Neuronal stem cell (in vitro differentiated cells): Measurements from ENCODE around the gene PIEZO1.

Experiments used
- DNase-seq: peaks from one replicate; pipeline ENCODE4 v3.0.0-alpha.2; 2013; ENCODE audit warnings: low spot score
- H2AFZ ChIP-seq: one replicate; pipeline ENCODE4 v1.6.1; 2013; ENCODE audit warnings: mild to moderate bottlenecking, low read length, inconsistent platforms
- H2AK5ac ChIP-seq: 2 replicates; pipeline ENCODE4 v1.6.1; 2013; ENCODE audit warnings: low read depth, mild to moderate bottlenecking, inconsistent platforms, low read length, moderate library complexity, mixed read lengths
- H2BK120ac ChIP-seq: 2 replicates; pipeline ENCODE4 v1.6.1; 2013; ENCODE audit warnings: low read depth, mild to moderate bottlenecking, inconsistent platforms, low read length, moderate library complexity, mixed read lengths
- H2BK12ac ChIP-seq: one replicate; pipeline ENCODE4 v1.6.1; 2013; ENCODE audit warnings: low read length, inconsistent platforms
- H2BK15ac ChIP-seq: 2 replicates; pipeline ENCODE4 v1.6.1; 2013; ENCODE audit warnings: mild to moderate bottlenecking, low read length, inconsistent platforms, mixed read lengths
- H2BK5ac ChIP-seq: one replicate; pipeline ENCODE4 v1.6.1; 2013; ENCODE audit warnings: inconsistent platforms, mild to moderate bottlenecking, low read length, moderate library complexity
- H3K14ac ChIP-seq: one replicate; pipeline ENCODE4 v1.6.1; 2013; ENCODE audit warnings: low read length, inconsistent platforms
- H3K18ac ChIP-seq: 2 replicates; pipeline ENCODE4 v1.6.1; 2013; ENCODE audit warnings: low read length, inconsistent platforms
- H3K23ac ChIP-seq: 2 replicates; pipeline ENCODE4 v1.6.1; 2013; ENCODE audit warnings: low read depth, mild to moderate bottlenecking, mixed read lengths, low read length, inconsistent platforms; ENCODE audit not compliant: poor library complexity
- H3K27ac ChIP-seq: replicated peaks from 3 replicates; pipeline ENCODE4 v1.5.1; 2013; ENCODE audit warnings: low read length, inconsistent platforms
- H3K27me3 ChIP-seq, 3 experiments: 2 replicates each; pipeline ENCODE4 v1.6.1; 2013; ENCODE audit warnings: low read length in 3 of 3, mild to moderate bottlenecking in 2 of 3, inconsistent platforms in 1 of 3, low read depth in 1 of 3, mixed read lengths in 1 of 3, moderate library complexity in 1 of 3; ENCODE audit not compliant: control insufficient read depth in 3 of 3, insufficient read depth in 3 of 3
- H3K36me3 ChIP-seq, 2 donors: replicated peaks in 1 of 2; 2 replicates each; pipeline ENCODE4 v1.6.1; 2013; ENCODE audit warnings: low read length in 2 of 2; ENCODE audit not compliant: control insufficient read depth in 2 of 2, insufficient read depth in 2 of 2
- H3K4ac ChIP-seq: 2 replicates; pipeline ENCODE4 v1.6.1; 2013; ENCODE audit warnings: inconsistent platforms, mild to moderate bottlenecking, low read length, moderate library complexity
- H3K4me1 ChIP-seq, 2 donors: 1 replicate in 1 of 2; 2 replicates in 1 of 2; pipeline ENCODE4 v1.6.1; 2013; ENCODE audit warnings: low read length in 2 of 2, low read depth in 1 of 2; ENCODE audit not compliant: control insufficient read depth in 2 of 2, insufficient read depth in 1 of 2
- H3K4me2 ChIP-seq: one replicate; pipeline ENCODE4 v1.6.1; 2013; ENCODE audit warnings: mild to moderate bottlenecking, low read length, inconsistent platforms; ENCODE audit not compliant: insufficient read depth, poor library complexity, severe bottlenecking
- H3K4me3 ChIP-seq, 2 donors: 2 replicates each; pipeline ENCODE4 v1.5.1; 2013; ENCODE audit warnings: low read length in 2 of 2, mild to moderate bottlenecking in 2 of 2, inconsistent platforms in 1 of 2, moderate library complexity in 1 of 2
- H3K79me1 ChIP-seq: one replicate; pipeline ENCODE4 v1.6.1; 2013; ENCODE audit warnings: low read depth, mild to moderate bottlenecking, inconsistent platforms, low read length, moderate library complexity
- H3K9ac ChIP-seq: one replicate; pipeline ENCODE4 v1.6.1; 2013; ENCODE audit warnings: mild to moderate bottlenecking, low read depth, low read length, inconsistent platforms; ENCODE audit not compliant: poor library complexity
- H3K9me3 ChIP-seq, 2 donors: replicated peaks in 1 of 2; 2 replicates each; pipeline versions ENCODE3 to v1.6.1; 2013; ENCODE audit warnings: low read length in 2 of 2, mild to moderate bottlenecking in 2 of 2, inconsistent platforms in 1 of 2, low read depth in 1 of 2, mixed read lengths in 1 of 2, moderate library complexity in 1 of 2; ENCODE audit not compliant: control insufficient read depth in 2 of 2, insufficient read depth in 1 of 2
- H4K8ac ChIP-seq: one replicate; pipeline ENCODE4 v1.6.1; 2013; ENCODE audit warnings: low read depth, mild to moderate bottlenecking, inconsistent platforms, low read length, moderate library complexity
- H4K91ac ChIP-seq: one replicate; pipeline ENCODE4 v1.6.1; 2013; ENCODE audit warnings: low read length, low read depth, mild to moderate bottlenecking, inconsistent platforms; ENCODE audit not compliant: poor library complexity
- WGBS, 2 donors: extraction: QIAGEN DNeasy Blood & Tissue Kit; methylation state at CpG; one replicate each; pipeline ENCODE4 v1.1.7; 2013; ENCODE audit warnings: missing lambda C conversion rate in 2 of 2, mixed read lengths in 1 of 2; ENCODE audit not compliant: insufficient read length in 2 of 2, insufficient replicate concordance in 1 of 2; ENCODE audit errors: extremely low coverage in 2 of 2; 5-methylcytosine and 5-hydroxymethylcytosine counted together

PIEZO1 gene

DNA sequence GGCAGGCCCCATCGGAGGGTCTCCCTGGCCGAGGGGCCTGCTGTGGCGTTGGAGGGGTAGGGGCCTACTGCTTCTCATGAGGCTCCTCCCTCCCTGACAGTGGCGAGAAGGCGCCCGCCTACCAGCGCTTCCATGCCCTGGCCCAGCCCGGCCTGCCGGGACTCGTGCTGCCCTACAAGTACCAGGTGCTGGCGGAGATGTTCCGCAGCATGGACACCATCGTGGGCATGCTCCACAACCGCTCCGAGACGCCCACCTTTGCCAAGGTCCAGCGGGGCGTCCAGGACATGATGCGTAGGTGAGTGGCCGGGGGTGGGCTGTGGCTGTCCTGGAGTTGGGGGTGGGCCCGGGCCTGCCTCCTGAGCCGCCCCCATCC lies 20.3 kb upstream of the PIEZO1 start:
- H3K9ac ChIP-seq: peak overlapping the region; percentile 46
- H2AK5ac ChIP-seq: no peak overlapping the region
- no peak overlapping the region for H2BK5ac ChIP-seq
- no peak overlapping the region for H3K14ac ChIP-seq
- H3K23ac ChIP-seq: peak overlapping the region; percentile 26
- H2BK15ac ChIP-seq: no peak overlapping the region
- peak overlapping the region; percentile 62 to 97 for H3K4me3 ChIP-seq
- no peak overlapping the region for H3K4me2 ChIP-seq
- H3K36me3 ChIP-seq: peaks cover 49 to 58% of the 10 kb centered on the region in 2 donors
- no peak overlapping the region for H3K4ac ChIP-seq
- no CpG with 5 or more reads among the region's 22 CpGs for WGBS, 2 donors
- H4K8ac ChIP-seq: no peak overlapping the region
- no peak overlapping the region for H2BK12ac ChIP-seq
- H3K9me3 ChIP-seq: peaks cover 0 to 2% of the 10 kb centered on the region in 2 donors
- DNase-seq: no peak
- no peak overlapping the region for H2BK120ac ChIP-seq
- no peak overlapping the region for H3K27ac ChIP-seq
- H3K79me1 ChIP-seq: peaks cover 45% of the 10 kb centered on the region
- H2AFZ ChIP-seq: no peak overlapping the region
- H3K4me1 ChIP-seq: peaks cover 10 to 16% of the 10 kb centered on the region in 2 donors
- no peak overlapping the region for H4K91ac ChIP-seq
- H3K27me3 ChIP-seq: no peaks in the 10 kb centered on the region
- H3K18ac ChIP-seq: no peak overlapping the region

DNA sequence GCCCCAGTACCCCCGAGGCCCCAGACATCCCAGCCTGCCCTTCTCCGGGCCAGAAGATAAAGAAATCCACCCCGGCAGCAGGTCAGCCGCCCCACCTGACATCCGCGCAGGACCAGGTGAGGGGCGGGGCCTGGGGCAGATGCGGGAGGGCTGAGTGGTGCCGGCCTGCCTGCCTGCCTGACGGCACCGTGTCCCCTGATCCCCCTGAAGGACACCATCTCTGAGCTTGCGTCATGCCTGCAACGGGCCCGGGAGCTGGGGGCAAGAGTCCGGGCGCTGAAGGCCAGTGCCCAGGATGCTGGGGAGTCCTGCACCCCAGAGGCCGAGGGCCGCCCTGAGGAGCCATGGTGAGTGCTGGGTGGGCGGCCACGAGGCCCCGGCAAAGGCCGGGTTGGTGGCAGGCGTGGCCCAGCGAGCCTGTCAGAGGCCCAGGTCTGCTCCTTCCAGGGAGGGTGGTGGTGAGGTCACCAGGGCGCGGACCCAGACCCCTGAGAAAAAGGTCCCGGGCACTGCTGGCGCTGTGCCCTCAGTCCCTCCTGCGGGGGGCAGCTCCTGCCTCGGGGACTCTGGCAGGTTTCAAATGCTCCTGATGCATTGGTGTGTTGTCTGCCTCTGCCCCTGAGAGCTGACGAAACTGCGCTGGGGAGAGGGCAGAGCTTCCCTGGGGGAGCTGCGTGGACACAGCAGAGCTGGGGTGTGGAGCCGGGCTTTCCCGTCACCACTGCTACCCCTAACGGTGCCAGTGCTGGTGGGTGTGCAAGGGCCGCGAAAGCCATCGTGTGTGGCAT lies 19.7 kb upstream of the PIEZO1 start:
- Histone ChIP-seq H2AFZ (no peak overlapping the region), H3K36me3 (peaks cover 44 to 52% of the 10 kb centered on the region in 2 donors), H4K91ac (no peak overlapping the region), H4K8ac (no peak overlapping the region), H3K23ac (peak overlapping the region; percentile 95), H3K4me2 (peak overlapping the region; percentile 83), H3K4ac (no peak overlapping the region), H2BK120ac (no peak overlapping the region), H2BK12ac (no peak overlapping the region), H2BK15ac (no peak overlapping the region), H3K4me3 (peak overlapping the region; percentile 92 to 97), H3K27me3 (no peaks in the 10 kb centered on the region), H3K14ac (no peak overlapping the region), H3K27ac (no peak overlapping the region), H2BK5ac (peak overlapping the region; percentile 22), H3K18ac (peak overlapping the region; percentile 90), H2AK5ac (peak overlapping the region; percentile 96), H3K79me1 (peaks cover 39% of the 10 kb centered on the region), H3K9ac (peak overlapping the region; percentile 91), H3K4me1 (peaks cover 6 to 12% of the 10 kb centered on the region in 2 donors), H3K9me3 (peaks cover 0 to 2% of the 10 kb centered on the region in 2 donors)
- DNase-seq: no peak
- no CpG with 5 or more reads among the region's 39 CpGs for WGBS, 2 donors

DNA sequence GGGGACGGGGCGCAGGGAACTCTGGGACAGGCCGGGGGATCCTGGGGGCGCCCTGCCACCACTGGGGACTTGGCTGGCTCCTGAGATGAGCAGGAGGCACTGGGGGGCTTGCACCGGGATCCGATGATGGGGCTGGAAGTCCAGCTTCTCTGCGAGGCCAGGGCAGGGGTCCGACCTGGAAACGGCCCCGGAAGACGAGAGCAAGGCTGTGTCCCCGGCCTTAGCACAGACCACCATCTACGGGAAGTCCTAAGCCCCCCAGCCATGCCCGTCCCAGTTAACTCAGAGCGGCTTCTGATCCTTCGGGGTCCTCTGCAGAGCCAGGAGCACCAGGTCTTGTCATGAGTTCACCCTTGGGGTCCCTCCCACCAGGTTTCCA lies 19.1 kb upstream of the PIEZO1 start:
- Histone ChIP-seq H3K9me3 (peaks cover under 1 to 2% of the 10 kb centered on the region in 2 donors), H2BK12ac (no peak overlapping the region), H3K27ac (no peak overlapping the region), H2BK120ac (no peak overlapping the region), H3K79me1 (peaks cover 36% of the 10 kb centered on the region), H3K36me3 (peaks cover 40 to 47% of the 10 kb centered on the region in 2 donors), H3K27me3 (no peaks in the 10 kb centered on the region), H4K91ac (no peak overlapping the region), H3K23ac (peak overlapping the region; percentile 95), H3K4me3 (peak overlapping the region; percentile 92 to 97), H3K4ac (no peak overlapping the region), H2AFZ (no peak overlapping the region), H3K4me1 (peaks cover 6 to 11% of the 10 kb centered on the region in 2 donors), H2BK5ac (peak overlapping the region; percentile 22), H2BK15ac (no peak overlapping the region), H3K9ac (peak overlapping the region; percentile 91), H3K14ac (peak overlapping the region; percentile 89), H3K4me2 (peak overlapping the region; percentile 83), H4K8ac (no peak overlapping the region), H2AK5ac (peak overlapping the region; percentile 96), H3K18ac (peak overlapping the region; percentile 90)
- no peak for DNase-seq
- no CpG with 5 or more reads among the region's 16 CpGs for WGBS, 2 donors

DNA sequence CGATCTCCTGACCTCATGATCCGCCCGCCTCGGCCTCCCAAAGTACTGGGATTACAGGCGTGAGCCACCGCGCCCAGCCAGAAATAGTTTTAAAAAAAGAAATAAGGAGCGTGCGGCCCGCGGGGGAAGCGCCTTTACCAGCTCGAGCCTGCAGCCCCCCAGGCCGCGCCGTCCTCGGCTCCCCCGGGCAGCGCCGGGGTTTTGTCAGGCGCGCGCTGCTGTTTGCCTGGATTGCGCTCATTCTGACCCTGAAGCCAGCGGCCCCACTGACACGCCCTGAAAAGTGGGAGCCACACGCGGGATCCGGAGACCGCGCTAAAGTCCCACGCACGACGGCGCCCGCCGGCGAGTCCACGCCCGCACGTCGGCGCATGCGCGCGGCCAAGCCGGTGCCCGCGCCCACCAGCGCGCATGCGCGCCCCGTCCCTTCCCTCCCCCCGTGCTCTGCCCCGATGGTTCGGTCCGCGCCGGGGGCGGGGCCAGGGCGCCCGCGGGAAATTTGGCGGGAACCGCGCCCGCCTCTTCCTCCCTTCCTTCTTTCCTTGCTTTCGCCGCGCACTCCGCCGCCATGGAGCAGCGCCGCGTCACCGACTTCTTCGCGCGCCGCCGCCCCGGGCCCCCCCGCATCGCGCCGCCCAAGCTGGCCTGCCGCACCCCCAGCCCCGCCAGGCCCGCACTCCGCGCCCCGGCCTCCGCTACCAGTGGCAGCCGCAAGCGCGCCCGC lies 18.4 kb upstream of the PIEZO1 start, which contains the start of gene CDT1:
CDT1 (plus strand) TSS at position 526 of the 724 bp plus-strand sequence; CDS start at position 569, 43 bp downstream.
- peak within 1 kb of the TSS; percentile 22 for H2BK5ac ChIP-seq
- no peak within 1 kb of the TSS for H2BK12ac ChIP-seq
- H3K18ac ChIP-seq: peak within 1 kb of the TSS; percentile 90
- peak within 1 kb of the TSS; percentile 95 for H3K23ac ChIP-seq
- peak within 1 kb of the TSS; percentile 96 for H2AK5ac ChIP-seq
- H3K27me3 ChIP-seq: no peaks in the 10 kb centered on the region
- no peak within 1 kb of the TSS for H2BK15ac ChIP-seq
- H4K91ac ChIP-seq: no peak within 1 kb of the TSS
- no CpG with 5 or more reads among the region's 98 CpGs for WGBS, 2 donors
- peak within 1 kb of the TSS; percentile 83 for H3K4me2 ChIP-seq
- DNase-seq: peak; percentile 87
- peak within 1 kb of the TSS; percentile 89 for H3K14ac ChIP-seq
- H2BK120ac ChIP-seq: no peak within 1 kb of the TSS
- H3K9me3 ChIP-seq: peaks cover 2 to 4% of the 10 kb centered on the region in 2 donors
- H4K8ac ChIP-seq: peak within 1 kb of the TSS; percentile 3
- H3K4me1 ChIP-seq: peaks cover 6 to 11% of the 10 kb centered on the region in 2 donors
- H3K4me3 ChIP-seq: peak within 1 kb of the TSS; percentile 92 to 97
- peak within 1 kb of the TSS; percentile 93 for H2AFZ ChIP-seq
- H3K79me1 ChIP-seq: peaks cover 36% of the 10 kb centered on the region
- H3K27ac ChIP-seq: peak within 1 kb of the TSS; percentile 51
- H3K9ac ChIP-seq: peak within 1 kb of the TSS; percentile 94
- H3K4ac ChIP-seq: peak within 1 kb of the TSS; percentile 89
- H3K36me3 ChIP-seq: peaks cover 33 to 40% of the 10 kb centered on the region in 2 donors
